Endothelial cell of umbilical vein (primary cell): ENCODE measurements around the gene GALNT12. TPM values are rescaled to one million over a fixed set of nuclear protein-coding genes. Genes with fewer than 3 reads are reported as not detected.

Experiments used
- BruUV-seq: library from RNA; stranded (reverse); fragments of 400-500 nt; replicated peaks from 2 replicates; lab custom pipeline; 2021; lab: Mats Ljungman, UMichigan
- CTCF ChIA-PET: fragments of 300-600, 350-600 bp; sonication (Branson Sonifier 250); formaldehyde crosslinking; loops from one replicate; lab custom pipeline; 2021; ENCODE audit warnings: antibody characterized with exemption, inconsistent platforms; lab: Charles Lee
- POLR2A ChIA-PET: fragments of 300-600, 350-600 bp; sonication (Branson Sonifier 250); formaldehyde crosslinking; loops from one replicate; lab custom pipeline; 2021; ENCODE audit warnings: antibody characterized with exemption, inconsistent platforms; lab: Charles Lee
- DNase-seq: peaks from one replicate; pipeline ENCODE4 v3.0.0-alpha.2; 2011; ENCODE audit warnings: low read depth, low spot score
- FAIRE-seq: peaks from 2 replicates; lab custom pipeline; 2011; peaks lifted over from hg19 to GRCh38; lab: Jason Lieb, UNC
- H2AFZ ChIP-seq: 2 replicates; pipeline ENCODE4 v1.6.0; 2012; ENCODE audit warnings: low read depth, low read length, control low read depth, inconsistent platforms
- H3K27ac ChIP-seq: 2 replicates; pipeline ENCODE4 v1.5.1; 2011; ENCODE audit warnings: low read depth, mild to moderate bottlenecking, control low read depth, low read length, moderate library complexity; ENCODE audit not compliant: insufficient read depth
- H3K27me3 ChIP-seq, 2 experiments: 2 replicates each; pipeline versions ENCODE4 v1.6.0 to v1.6.1; 2011; ENCODE audit warnings: low read length in 2 of 2, mixed read lengths in 1 of 2; ENCODE audit not compliant: control insufficient read depth in 2 of 2, insufficient read depth in 2 of 2
- H3K36me3 ChIP-seq, 2 experiments: 2 replicates in 1 of 2; 3 replicates in 1 of 2; pipeline ENCODE4 v1.5.1; 2011; ENCODE audit warnings: low read length in 2 of 2, mild to moderate bottlenecking in 1 of 2, moderate library complexity in 1 of 2; ENCODE audit not compliant: control insufficient read depth in 2 of 2, insufficient read depth in 2 of 2; ENCODE audit errors: extremely low read depth in 1 of 2
- H3K4me1 ChIP-seq: 3 replicates; pipeline ENCODE4 v1.5.1; 2011; ENCODE audit warnings: mild to moderate bottlenecking, low read length; ENCODE audit not compliant: control insufficient read depth, insufficient read depth; ENCODE audit errors: extremely low read depth
- H3K4me2 ChIP-seq: 2 replicates; pipeline ENCODE4 v1.6.1; 2011; ENCODE audit warnings: low read length, control low read depth, mixed read lengths; ENCODE audit not compliant: insufficient read depth
- H3K4me3 ChIP-seq, 3 experiments: fragments of 200-600 bp in 1 of 3; sonication (generic), shearing (Covaris generic) in 1 of 3; replicated peaks in 1 of 3; 2 replicates each; pipeline ENCODE4 v1.5.1; 2011 to 2016; ENCODE audit warnings: control low read depth in 3 of 3, low read length in 3 of 3, mild to moderate bottlenecking in 2 of 3, inconsistent platforms in 1 of 3, low read depth in 1 of 3, moderate library complexity in 1 of 3; ENCODE audit not compliant: insufficient read depth in 1 of 3
- H3K79me2 ChIP-seq: 2 replicates; pipeline ENCODE4 v1.6.0; 2012; ENCODE audit warnings: low read length, inconsistent platforms; ENCODE audit not compliant: control insufficient read depth, insufficient read depth
- H3K9ac ChIP-seq: replicated peaks from 2 replicates; pipeline ENCODE3; 2011; ENCODE audit warnings: low read length, control low read depth; ENCODE audit not compliant: insufficient read depth; ENCODE audit errors: extremely low read depth
- H3K9me1 ChIP-seq: replicated peaks from 3 replicates; pipeline ENCODE4 v1.6.0; 2011; ENCODE audit warnings: mild to moderate bottlenecking, low read length; ENCODE audit not compliant: control insufficient read depth, insufficient read depth; ENCODE audit errors: extremely low read depth
- H3K9me3 ChIP-seq: replicated peaks from 2 replicates; pipeline ENCODE4 v1.5.1; 2012; ENCODE audit warnings: low read length, inconsistent platforms; ENCODE audit not compliant: control insufficient read depth, insufficient read depth
- H4K20me1 ChIP-seq: replicated peaks from 2 replicates; pipeline ENCODE3; 2011; ENCODE audit warnings: mild to moderate bottlenecking, low read length; ENCODE audit not compliant: control insufficient read depth, insufficient read depth; ENCODE audit errors: extremely low read depth
- CTCF ChIP-seq, 2 donors: IDR thresholded peaks; 1 replicate in 1 of 2; 2 replicates in 1 of 2; pipeline ENCODE4 v1.5.1; 2011; ENCODE audit warnings: low read length in 2 of 2, mild to moderate bottlenecking in 2 of 2, moderate library complexity in 2 of 2, control low read depth in 1 of 2, inconsistent platforms in 1 of 2, low read depth in 1 of 2; ENCODE audit not compliant: insufficient read depth in 1 of 2; ENCODE audit errors: extremely low read depth in 1 of 2
- EZH2 ChIP-seq: IDR thresholded peaks from 2 replicates; pipeline ENCODE4 v1.6.1; 2012; ENCODE audit warnings: borderline replicate concordance, low read depth, mild to moderate bottlenecking, moderate library complexity, low read length, inconsistent platforms; ENCODE audit not compliant: severe bottlenecking
- FOS ChIP-seq: IDR thresholded peaks from 2 replicates; pipeline ENCODE4 v1.6.1; 2011; ENCODE audit warnings: mild to moderate bottlenecking, low read length, moderate library complexity, borderline replicate concordance; ENCODE audit not compliant: insufficient read depth
- GATA2 ChIP-seq: IDR thresholded peaks from 2 replicates; pipeline ENCODE4 v1.7.0; 2011; ENCODE audit warnings: low read depth, mild to moderate bottlenecking, moderate library complexity, mixed read lengths, low read length; ENCODE audit not compliant: insufficient read length, insufficient read depth
- JUN ChIP-seq: IDR thresholded peaks from 2 replicates; pipeline ENCODE4 v1.6.1; 2011; ENCODE audit warnings: borderline replicate concordance, low read depth; ENCODE audit not compliant: insufficient read length, insufficient read depth
- MAX ChIP-seq: IDR thresholded peaks from 2 replicates; pipeline ENCODE4 v1.6.1; 2011; ENCODE audit not compliant: insufficient read depth, insufficient read length
- MYC ChIP-seq: IDR thresholded peaks from one replicate; pipeline ENCODE4 v1.6.1; 2011; ENCODE audit warnings: mild to moderate bottlenecking, low read depth, low read length
- POLR2A ChIP-seq: IDR thresholded peaks from 2 replicates; pipeline ENCODE4 v1.6.1; 2012; ENCODE audit warnings: low read depth, mild to moderate bottlenecking, control low read depth, low read length
- POLR2AphosphoS5 ChIP-seq: IDR thresholded peaks from 2 replicates; pipeline ENCODE4 v1.6.1; 2012; ENCODE audit warnings: low read depth, mild to moderate bottlenecking, control low read depth, low read length, moderate library complexity; ENCODE audit not compliant: insufficient read depth
- dilution Hi-C: fragments of 300-500 bp; cut with MboI; formaldehyde crosslinking; loops from one replicate; pipeline ENCODE4 v1.15.0; 2019; ENCODE audit warnings: low sequenced_read_pairs; ENCODE audit not compliant: extremely low pct_ligation_motif_present
- intact Hi-C: fragments of 100-400 bp; cut with micrococcal nuclease; formaldehyde crosslinking; loops from one replicate; pipeline ENCODE4 v1.10.0; 2022
- polyA plus RNA-seq, 4 experiments: library from polyadenylated mRNA; depleted of rRNA in 3 of 4; stranded (reverse) in 3 of 4; unstranded in 1 of 4; fragments of >200 nt; gene quantifications; 2 replicates each; pipeline versions ENCODE4 v1.2.1 to v1.2.3, GENCODE V29; 2011 to 2012; ENCODE audit warnings: missing spikeins in 1 of 4
- total RNA-seq: library from RNA; stranded (reverse); gene quantifications from 2 replicates; pipeline ENCODE4 v1.2.3, GENCODE V29; 2021

Gene GALNT12
- total and polyA plus RNA-seq, 2 donors (not counting 3 experiments of a cell fraction or from before 2014, with no cell fraction given), result 0.26 to 0.44 TPM

- POLR2A ChIA-PET, result no interaction called here
- Histone ChIP-seq H3K9me3 (no peaks in the 10 kb centered on the region), H2AFZ (no peak overlapping the region), H4K20me1 (no peaks in the 10 kb centered on the region), H3K27ac (no peak overlapping the region), H3K27me3 (no peaks in the 10 kb centered on the region), H3K79me2 (no peaks in the 10 kb centered on the region), H3K36me3 (no peaks in the 10 kb centered on the region), H3K9ac (no peak overlapping the region), H3K4me1 (no peaks in the 10 kb centered on the region), H3K4me2 (no peak overlapping the region), H3K9me1 (no peaks in the 10 kb centered on the region), H3K4me3 (no peak overlapping the region)
- dilution Hi-C loops, result no loop called here
- intact Hi-C loops, result no loop called here
- CTCF ChIA-PET, result no interaction called here
- no TSS peak for BruUV-seq
- DNase-seq (no peak), FAIRE-seq (no peak)
- no peak for TF ChIP-seq MYC
- TF ChIP-seq POLR2A, result no peak
- no peak for TF ChIP-seq MAX
- TF ChIP-seq FOS, result no peak
- TF ChIP-seq CTCF (IDR thresholded peaks at IDR 0.05; ENCODE audit: extremely low read depth in 1 of 2, insufficient read depth in 1 of 2, low read depth in 1 of 2, low read length in 2 of 2), result no peak
- no peak for TF ChIP-seq JUN
- TF ChIP-seq POLR2AphosphoS5, result no peak
- no peak for TF ChIP-seq GATA2
- TF ChIP-seq EZH2, result no peak
Observed at GRCh38 chr9:98823666-98824334, 16.3 kb downstream of the GALNT12 start.
